Psoas muscle (tissue), 8 donors: ENCODE measurements around the gene NOD2. TPM values are rescaled to one million over a fixed set of nuclear protein-coding genes. Genes with fewer than 3 reads are reported as not detected.

Experiments
- ATAC-seq, 4 donors: fragments of 200-7000 bp; cut with Tn5 transposase; one replicate each; pipeline ENCODE4 v1.9.1; 2020; ENCODE audit warnings: moderate library complexity in 3 of 4, mild to moderate bottlenecking in 2 of 4
- DNase-seq, 2 donors: peaks; one replicate each; pipeline ENCODE4 v3.0.0-alpha.2; 2020
- H3K27ac ChIP-seq: fragments of 200-600 bp; one replicate; pipeline ENCODE4 v1.8.0; 2022
- H3K27me3 ChIP-seq, 3 donors: fragments of 200-600 bp in 1 of 3; one replicate each; pipeline versions ENCODE4 v1.6.1 to v1.8.0; 2013 to 2022; ENCODE audit warnings: low read length in 2 of 3, mild to moderate bottlenecking in 2 of 3, moderate library complexity in 1 of 3; ENCODE audit not compliant: insufficient read depth in 3 of 3
- H3K36me3 ChIP-seq, 2 donors: fragments of 200-600 bp in 1 of 2; one replicate each; pipeline versions ENCODE4 v1.6.1 to v1.8.0; 2013 to 2022; ENCODE audit warnings: low read depth in 1 of 2, mild to moderate bottlenecking in 1 of 2, moderate library complexity in 1 of 2; ENCODE audit not compliant: insufficient read depth in 1 of 2
- H3K4me1 ChIP-seq: fragments of 200-600 bp; one replicate; pipeline ENCODE4 v1.8.0; 2022
- H3K4me3 ChIP-seq: fragments of 200-600 bp; one replicate; pipeline ENCODE4 v1.8.0; 2022; ENCODE audit warnings: mild to moderate bottlenecking
- H3K9me3 ChIP-seq: fragments of 200-600 bp; one replicate; pipeline ENCODE4 v1.8.0; 2022
- CTCF ChIP-seq: fragments of 200-600 bp; IDR thresholded peaks from one replicate; pipeline ENCODE4 v1.8.0; 2022; ENCODE audit warnings: antibody characterized with exemption
- WGBS, 3 donors: extraction: QIAGEN DNeasy Blood & Tissue Kit; methylation state at CpG; one replicate each; pipeline versions ENCODE4 v1.1.6 to v1.1.7; 2013; 5-methylcytosine and 5-hydroxymethylcytosine counted together
- intact Hi-C, 2 donors: fragments of 100-400 bp; cut with DNase I; formaldehyde crosslinking; loops; one replicate each; pipeline versions ENCODE4 v1.11.0 to v1.14.2; 2022
- polyA plus RNA-seq, 3 donors: library from polyadenylated mRNA; stranded (reverse); fragments of 200-250 nt; gene quantifications; one replicate each; pipeline ENCODE4 v1.2.3, GENCODE V29; 2013
- total RNA-seq, 4 donors: library from RNA; stranded (reverse); fragmentation: NEBNext Ultra II Directional in 2 of 4; extraction: Animal tissue kit (Norgen Biotek cat#: 25700) in 2 of 4; gene quantifications; one replicate each; pipeline versions ENCODE4 v1.2.1 to v1.2.4, GENCODE V29; 2021 to 2023
- donor health status: healthy with polysubstance abuse.
- donor health status: DM: no; HTN: no; CAD: no; lungs with moderate emphysema.
- donor health status: Bipolar disorder and iron deficiency.
- donor health status: healthy.
- donor health status: DM: yes; HTN: yes; CAD: no.
- donor health status: DM: no; HTN: no; CAD: no.
- donor health status: DM: no; HTN: no; CAD: no.
- donor health status: DM: yes; HTN: yes; CAD: no.

The NOD2 gene
- total and polyA plus RNA-seq, 7 donors, result 0.07 to 0.74 (median 0.25) TPM

GRCh38 chr16:50712560-50712898, 19.1 kb downstream of the NOD2 start:
- H3K9me3 ChIP-seq, result no peaks in the 10 kb centered on the region
- no peaks in the 10 kb centered on the region for H3K36me3 ChIP-seq
- 45 to 62% (median 57%) methylated on average over 3 of the region's 3 CpGs for WGBS, 3 donors
- no peaks in the 10 kb centered on the region for H3K27me3 ChIP-seq
- intact Hi-C loops, result no loop called here
- H3K4me3 ChIP-seq, result no peak overlapping the region
- peaks cover 16% of the 10 kb centered on the region for H3K4me1 ChIP-seq
- ATAC-seq (no peak), DNase-seq (no peak)
- no peak for TF ChIP-seq CTCF
- H3K27ac ChIP-seq, result no peak overlapping the region

DNA sequence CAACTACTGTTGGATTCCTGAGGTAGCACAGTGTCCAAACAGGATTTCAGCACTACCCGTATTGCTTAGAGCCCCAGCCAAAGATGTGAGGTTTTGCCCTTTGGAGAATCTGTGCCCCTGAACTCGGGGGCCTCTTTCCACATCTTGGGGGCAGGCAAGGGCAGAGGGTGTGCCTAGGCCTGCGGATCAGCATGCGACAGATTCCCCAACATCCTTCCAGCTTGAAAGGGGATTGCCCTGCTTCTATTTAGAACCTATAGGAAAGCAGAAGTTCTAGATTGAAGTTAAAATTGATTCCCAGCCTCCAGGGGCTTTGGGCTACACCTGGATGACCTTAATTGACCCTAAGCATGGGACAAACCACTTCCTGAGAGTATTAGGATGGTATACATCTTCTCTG, 19.6 kb downstream of the NOD2 start:
- intact Hi-C loops, result no loop called here
- Histone ChIP-seq H3K27me3 (no peaks in the 10 kb centered on the region), H3K9me3 (no peaks in the 10 kb centered on the region), H3K27ac (no peak overlapping the region), H3K4me3 (no peak overlapping the region), H3K36me3 (no peaks in the 10 kb centered on the region), H3K4me1 (peaks cover 16% of the 10 kb centered on the region)
- DNase-seq (no peak), ATAC-seq (no peak)
- no peak for TF ChIP-seq CTCF
- 69 to 87% (median 76%) methylated on average over 4 of the region's 4 CpGs for WGBS, 3 donors

GRCh38 chr16:50717091-50717490, 23.7 kb downstream of the NOD2 start:
- ATAC-seq (no peak), DNase-seq (no peak)
- no peak overlapping the region for H3K27ac ChIP-seq
- H3K9me3 ChIP-seq, result no peaks in the 10 kb centered on the region
- H3K4me3 ChIP-seq, result no peak overlapping the region
- peaks cover 0 to 3% (median 0%) of the 10 kb centered on the region in 3 donors for H3K27me3 ChIP-seq
- 78 to 86% (median 80%) methylated on average over 4 of the region's 4 CpGs for WGBS, 3 donors
- peaks cover 5% of the 10 kb centered on the region for H3K4me1 ChIP-seq
- H3K36me3 ChIP-seq, result no peaks in the 10 kb centered on the region
- TF ChIP-seq CTCF, result no peak
- intact Hi-C loops, result no loop called here

DNA sequence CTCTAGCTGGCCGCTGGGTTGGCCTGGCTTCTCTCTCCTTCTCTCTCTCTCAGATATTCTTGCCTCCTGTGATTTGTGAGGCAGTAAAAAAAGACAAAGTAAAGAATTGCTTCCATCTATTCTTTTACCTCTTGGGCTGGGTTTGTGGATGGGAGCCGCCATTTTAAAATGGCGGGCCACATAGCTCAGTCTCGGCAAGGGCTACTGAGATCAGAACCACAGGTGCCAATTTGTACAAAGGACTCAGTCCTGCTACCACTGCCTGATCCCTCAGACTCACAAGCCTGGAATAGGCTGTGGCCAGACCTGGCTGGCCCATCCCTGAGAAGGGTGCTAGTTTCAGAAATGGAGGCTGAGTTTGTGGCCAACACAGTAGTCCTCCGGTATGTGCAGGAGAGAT, 24.1 kb downstream of the NOD2 start:
- 82 to 92% (median 91%) methylated on average over 5 of the region's 5 CpGs for WGBS, 3 donors
- no peak for DNase-seq

More for the DNA sequence above, 24.1 kb downstream of the NOD2 start:
- H3K4me3 ChIP-seq, result no peak overlapping the region
- H3K36me3 ChIP-seq, result no peaks in the 10 kb centered on the region
- intact Hi-C loops, result no loop called here
- H3K9me3 ChIP-seq, result no peaks in the 10 kb centered on the region
- no peak for ATAC-seq
- no peak for TF ChIP-seq CTCF
- H3K27me3 ChIP-seq, result peaks cover 0 to 3% (median 0%) of the 10 kb centered on the region in 3 donors
- H3K27ac ChIP-seq, result no peak overlapping the region
- H3K4me1 ChIP-seq, result peaks cover under 1% of the 10 kb centered on the region
